Skin of body (tissue), 2 donors: ENCODE results near the gene RHOV. TPM values are rescaled to one million over a fixed set of nuclear protein-coding genes. Genes with fewer than 3 reads are reported as not detected.

ENCODE experiments used
- small RNA-seq: library from RNA; depleted of rRNA; stranded (forward); fragments of <200 nt; gene quantifications from one replicate; pipeline ENCODE3, GENCODE V24; 2014; ENCODE audit warnings: low replicate concordance
- total RNA-seq: library from RNA; depleted of rRNA; stranded (reverse); fragments of >200 nt; gene quantifications from one replicate; pipeline ENCODE4 v1.2.3, GENCODE V29; 2014

RHOV gene
- total RNA-seq, 1 donor from 2014 or later: 19.4 TPM

Small RNA genes lying within 50 kb of the gene (small RNA-seq; reads per million reads assigned to genes)
- not detected for gene AC025166.1

Other genes with a start within 250 kb of the RHOV start
- gene RAD51, start 179.1 kb downstream of the RHOV start, total RNA-seq: 3.7 TPM
- gene RMDN3, start 119.0 kb downstream of the RHOV start, total RNA-seq: 16.6 TPM
- gene GCHFR, start 110.2 kb downstream of the RHOV start, total RNA-seq: 7.4 TPM
- gene C15orf62, start 104.3 kb downstream of the RHOV start, total RNA-seq: 3.3 TPM
- gene ZFYVE19, start 67.1 kb downstream of the RHOV start, total RNA-seq: 17.1 TPM
- 19.0 TPM for gene DNAJC17, start 66.8 kb downstream of the RHOV start, total RNA-seq
- not detected for gene PPP1R14D, start 45.5 kb downstream of the RHOV start, total RNA-seq
- 50.8 TPM for gene SPINT1, start 30.2 kb downstream of the RHOV start, total RNA-seq
- gene VPS18, start 20.2 kb upstream of the RHOV start, total RNA-seq: 12.5 TPM
- 7.6 TPM for gene DLL4, start 55.1 kb upstream of the RHOV start, total RNA-seq
- 5.6 TPM for gene CHAC1, start 79.2 kb upstream of the RHOV start, total RNA-seq
- gene INO80, start 242.0 kb upstream of the RHOV start, total RNA-seq: 25.1 TPM